GM10248 (cell line): ENCODE results near the gene NUP85.

Experiments
- CTCF ChIA-PET: fragments of 300-600 bp; sonication (Branson Sonifier 250); formaldehyde crosslinking; extraction: SDS; loops from one replicate; lab custom pipeline; 2021; ENCODE audit warnings: antibody characterized with exemption; lab: Yijun Ruan, JAX
- POLR2A ChIA-PET: fragments of 350-650 bp; sonication (Branson Sonifier 250); formaldehyde crosslinking; extraction: SDS; loops from one replicate; lab custom pipeline; 2020; ENCODE audit warnings: antibody characterized with exemption; lab: Yijun Ruan, JAX
- DNase-seq: peaks from one replicate; pipeline ENCODE4 v3.0.0; 2012; ENCODE audit errors: extremely low spot score
- CTCF ChIP-seq: IDR thresholded peaks from 2 replicates; pipeline ENCODE4 v1.5.1; 2012; ENCODE audit warnings: mild to moderate bottlenecking, low read depth; ENCODE audit errors: extremely low read depth, missing control alignments, control extremely low read depth

Gene NUP85

GRCh38 chr17:75262112-75262606, 56.7 kb downstream of the NUP85 start:
- TF ChIP-seq CTCF, result no peak
- CTCF ChIA-PET, result interaction anchor here (1.0 to 4.8 kb wide), 12 partner anchors 9 to 150 kb away, joined by 3 to 87 read pairs (median 4); partner anchors contain the start of genes MIF4GD and NT5C
- no peak for DNase-seq
- POLR2A ChIA-PET, result interaction anchor here (0.5 to 3.0 kb wide), 7 partner anchors 9 to 144 kb away, joined by 3 to 27 read pairs (median 5); partner anchors contain the start of genes GRB2, MIF4GD and SLC25A19

GRCh38 chr17:75263055-75263454, 57.6 kb downstream of the NUP85 start:
- no peak for DNase-seq
- POLR2A ChIA-PET, result interaction anchor here (0.7 to 3.0 kb wide), 5 partner anchors 8 to 287 kb away, joined by 5 to 27 read pairs (median 5); partner anchors contain the start of genes GRB2, MIF4GD and SLC25A19
- CTCF ChIA-PET, result interaction anchor here (0.8 to 4.8 kb wide), 9 partner anchors 8 to 254 kb away, joined by 3 to 87 read pairs (median 4); partner anchors contain the start of genes MIF4GD and TSEN54
- no peak for TF ChIP-seq CTCF

GRCh38 chr17:75265614-75266315, 60.3 kb downstream of the NUP85 start:
- ChIA-PET POLR2A (no interaction called here), CTCF (interaction anchor here (0.9 to 1.4 kb wide), 3 partner anchors 15 to 151 kb away, joined by 3 to 4 read pairs (median 3); no protein-coding TSS in a partner anchor)
- no peak for DNase-seq
- no peak for TF ChIP-seq CTCF

GRCh38 chr17:75266316-75267152, 61.1 kb downstream of the NUP85 start:
- CTCF ChIA-PET, result interaction anchor here (0.9 to 7.7 kb wide), 3 partner anchors 16 to 28 kb away, joined by 3 to 108 read pairs (median 4); partner anchors contain the start of gene SLC25A19
- no peak for DNase-seq
- no peak for TF ChIP-seq CTCF
- POLR2A ChIA-PET, result no interaction called here

GRCh38 chr17:75267153-75267410, 61.6 kb downstream of the NUP85 start:
- CTCF ChIA-PET, result interaction anchor here (0.9 to 7.7 kb wide), 3 partner anchors 17 to 27 kb away, joined by 3 to 108 read pairs (median 4); partner anchors contain the start of gene SLC25A19
- no peak for TF ChIP-seq CTCF
- POLR2A ChIA-PET, result no interaction called here
- DNase-seq, result no peak
